ENCODE results near the gene FNDC10. TPM values are rescaled to one million over a fixed set of nuclear protein-coding genes. Genes with fewer than 3 reads are reported as not detected.

Gene FNDC10
- total and polyA plus RNA-seq, 8 donors = 0.28 to 2.4 (median 1.1) TPM

DNA sequence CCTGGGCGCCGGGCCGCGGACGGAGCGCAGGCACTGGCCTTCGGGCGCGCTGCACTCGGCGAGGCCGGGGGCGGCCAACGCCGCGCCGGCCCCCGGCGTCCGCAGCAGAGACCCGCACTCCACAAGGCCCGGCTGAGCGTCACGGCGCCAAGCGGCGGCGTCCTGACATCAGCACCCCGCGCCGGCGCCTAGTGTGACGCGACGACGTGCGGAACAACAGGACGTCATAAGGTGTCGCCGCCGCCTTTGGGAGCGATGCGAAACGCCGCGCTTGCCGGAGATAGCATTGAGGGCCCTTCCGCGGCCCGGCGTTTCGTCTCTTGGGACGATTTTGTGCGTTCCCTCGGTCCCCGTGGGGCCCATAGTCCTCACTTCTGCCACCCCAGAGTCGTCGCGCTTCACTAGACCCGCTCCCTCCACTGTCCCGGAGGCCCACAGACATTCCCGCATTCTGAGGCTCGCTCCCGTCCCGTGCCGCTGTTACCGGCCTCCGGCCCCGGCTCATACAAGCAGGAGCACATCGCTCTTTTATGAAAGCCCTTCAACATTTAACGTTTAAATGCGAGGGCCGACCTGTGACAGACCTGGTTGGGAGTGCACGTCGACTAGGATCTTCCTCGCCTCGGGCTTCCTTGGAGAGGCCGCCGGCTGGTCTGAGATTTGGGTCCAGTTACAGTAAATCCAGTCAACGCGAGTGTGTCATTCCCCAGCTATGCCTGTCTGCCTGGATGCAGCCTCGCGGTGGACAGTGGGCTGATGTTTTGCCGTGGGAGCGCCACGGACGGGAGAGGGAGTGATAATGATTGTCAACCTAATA, 25.0 kb downstream of the FNDC10 start, which contains the start of gene SSU72:
Gene SSU72 (minus strand): TSS at position 143 of the 817 bp plus-strand sequence. CDS start 306 bp downstream, outside the sequence.
- ATAC-seq = peak; percentile 88 to 95 (median 92)
- FAIRE-seq = no peak
- Histone ChIP-seq H3K4me1 (peaks cover 0 to 19% (median 0%) of the 10 kb centered on the region in 3 donors), H3K27ac (peak within 1 kb of the TSS; percentile 93 to 99 (median 97)), H3K4me3 (peak within 1 kb of the TSS; percentile 43 to 100 (median 100)), H3K9me3 (no peaks in the 10 kb centered on the region), H3K27me3 (no peaks in the 10 kb centered on the region), H3K36me3 (no peaks in the 10 kb centered on the region)
- TF ChIP-seq, protein P1, sequence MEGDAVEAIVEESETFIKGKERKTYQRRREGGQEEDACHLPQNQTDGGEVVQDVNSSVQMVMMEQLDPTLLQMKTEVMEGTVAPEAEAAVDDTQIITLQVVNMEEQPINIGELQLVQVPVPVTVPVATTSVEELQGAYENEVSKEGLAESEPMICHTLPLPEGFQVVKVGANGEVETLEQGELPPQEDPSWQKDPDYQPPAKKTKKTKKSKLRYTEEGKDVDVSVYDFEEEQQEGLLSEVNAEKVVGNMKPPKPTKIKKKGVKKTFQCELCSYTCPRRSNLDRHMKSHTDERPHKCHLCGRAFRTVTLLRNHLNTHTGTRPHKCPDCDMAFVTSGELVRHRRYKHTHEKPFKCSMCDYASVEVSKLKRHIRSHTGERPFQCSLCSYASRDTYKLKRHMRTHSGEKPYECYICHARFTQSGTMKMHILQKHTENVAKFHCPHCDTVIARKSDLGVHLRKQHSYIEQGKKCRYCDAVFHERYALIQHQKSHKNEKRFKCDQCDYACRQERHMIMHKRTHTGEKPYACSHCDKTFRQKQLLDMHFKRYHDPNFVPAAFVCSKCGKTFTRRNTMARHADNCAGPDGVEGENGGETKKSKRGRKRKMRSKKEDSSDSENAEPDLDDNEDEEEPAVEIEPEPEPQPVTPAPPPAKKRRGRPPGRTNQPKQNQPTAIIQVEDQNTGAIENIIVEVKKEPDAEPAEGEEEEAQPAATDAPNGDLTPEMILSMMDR (IDR thresholded peaks at IDR 0.05) = no peak
- 0 to 1% methylated on average over 79 to 87 of the region's 87 CpGs for WGBS, 2 donors
- DNase-seq = peak; percentile 86 to 97 (median 90)
- intact Hi-C loops (cut with DNase I) = no loop called here

DNA sequence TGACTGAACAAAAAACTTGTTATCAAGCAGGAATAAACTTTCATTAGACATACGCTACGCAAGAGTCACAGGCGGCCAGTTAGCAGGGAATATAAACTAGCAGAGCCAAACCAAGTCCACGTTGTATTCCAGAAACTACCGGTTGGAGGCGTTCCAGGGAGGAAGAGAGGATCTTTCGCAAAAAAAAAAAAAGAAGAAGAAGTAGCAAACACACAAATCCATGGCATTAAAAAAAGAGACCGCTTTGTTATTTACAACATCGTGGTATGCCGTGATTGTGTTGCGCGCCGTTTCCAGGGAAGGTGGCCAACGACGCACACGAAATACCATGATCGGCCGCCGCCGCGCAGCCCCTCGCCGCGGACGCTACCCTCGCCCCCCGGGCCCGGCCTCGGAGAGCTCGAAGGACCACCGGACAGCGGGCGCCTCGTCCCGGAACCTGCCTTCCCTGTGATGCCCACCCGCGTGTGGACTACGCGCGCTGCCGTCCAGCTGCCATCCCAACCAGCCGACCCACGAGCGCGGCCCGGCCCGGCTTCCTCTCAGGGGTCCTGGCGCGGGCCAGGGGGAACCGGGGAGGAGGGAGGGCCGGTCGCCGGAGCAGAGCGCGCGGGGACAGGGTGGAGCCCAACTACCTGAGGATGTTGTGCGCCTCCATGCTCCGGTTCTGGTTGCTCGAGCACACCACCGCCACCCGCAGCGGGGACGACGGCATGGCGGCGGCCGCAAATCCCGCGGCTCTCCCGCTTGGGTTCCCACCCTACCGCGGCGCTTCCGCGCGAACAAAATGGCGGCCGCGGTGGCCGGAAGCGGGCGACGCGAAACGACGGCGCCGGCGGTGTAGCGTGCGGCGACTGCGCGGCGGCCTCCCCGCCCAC, 25.9 kb downstream of the FNDC10 start:
- TF ChIP-seq, protein P1 (IDR thresholded peaks at IDR 0.05) = no peak
- H3K27me3 ChIP-seq = no peaks in the 10 kb centered on the region
- peaks cover 0 to 22% (median 0%) of the 10 kb centered on the region in 3 donors for H3K4me1 ChIP-seq
- FAIRE-seq (no peak), DNase-seq (peak in 5 of 6 donors; percentile 44 to 84 (median 48)), ATAC-seq (peak; percentile 67 to 83 (median 73))
- 0 to 1% methylated on average over 56 to 96 of the region's 96 CpGs for WGBS, 2 donors
- peak overlapping the region; percentile 93 to 99 (median 97) for H3K27ac ChIP-seq
- no peaks in the 10 kb centered on the region for H3K9me3 ChIP-seq
- H3K36me3 ChIP-seq = no peaks in the 10 kb centered on the region
- H3K4me3 ChIP-seq = peak overlapping the region; percentile 43 to 100 (median 100)
- intact Hi-C loops (cut with DNase I) = no loop called here

DNA sequence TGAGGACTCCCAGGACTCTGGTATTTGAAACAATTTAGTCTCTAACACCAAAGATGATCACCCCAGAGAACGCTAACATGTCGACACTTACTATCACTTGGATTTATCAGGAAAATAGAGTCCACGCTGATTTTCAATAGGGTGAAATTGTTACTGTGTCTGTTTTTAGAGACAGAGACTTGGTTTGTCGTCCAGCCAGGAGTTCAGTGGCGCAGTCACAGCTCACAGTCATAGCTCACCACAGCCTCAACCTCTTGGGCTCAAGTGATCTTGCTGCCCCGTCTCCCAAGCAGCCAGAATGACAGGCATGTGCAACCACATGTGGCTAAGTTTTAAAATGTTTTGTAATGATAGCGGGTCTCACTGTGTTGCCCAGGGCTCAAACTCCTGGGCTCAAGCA, 30.6 kb downstream of the FNDC10 start:
- intact Hi-C loops (cut with DNase I) = no loop called here
- no peak overlapping the region for H3K4me3 ChIP-seq
- ATAC-seq (no peak), DNase-seq (no peak), FAIRE-seq (no peak)
- TF ChIP-seq, protein P1 (IDR thresholded peaks at IDR 0.05) = no peak
- 80 to 88% methylated on average over 7 of the region's 7 CpGs for WGBS, 2 donors
- no peaks in the 10 kb centered on the region for H3K9me3 ChIP-seq
- no peaks in the 10 kb centered on the region for H3K27me3 ChIP-seq
- peaks cover 0 to 5% (median under 1%) of the 10 kb centered on the region in 3 donors for H3K36me3 ChIP-seq
- peaks cover 0 to 16% (median 0%) of the 10 kb centered on the region in 3 donors for H3K4me1 ChIP-seq
- H3K27ac ChIP-seq = no peak overlapping the region

DNA sequence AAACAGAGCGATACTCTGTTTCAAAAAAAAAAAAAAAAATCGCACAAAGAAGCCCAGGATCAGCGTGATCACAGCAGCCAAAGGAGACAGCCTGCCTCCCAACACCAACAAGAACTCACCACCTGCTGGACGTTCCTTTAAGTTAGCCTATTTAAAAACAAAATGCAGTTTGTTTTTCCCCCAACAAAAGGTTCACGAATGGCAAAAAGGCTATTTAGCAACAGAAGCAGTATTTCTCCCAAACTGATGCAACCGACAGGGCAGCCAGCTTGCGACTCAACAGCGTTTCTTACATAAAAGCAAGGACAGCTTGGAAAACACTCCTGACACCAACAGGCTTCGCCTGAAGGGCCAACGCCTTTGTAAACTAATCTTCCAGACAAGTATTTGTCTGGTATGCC, 32.0 kb downstream of the FNDC10 start:
- Histone ChIP-seq H3K4me3 (no peak overlapping the region), H3K4me1 (peaks cover 0 to 9% (median 0%) of the 10 kb centered on the region in 3 donors), H3K9me3 (no peaks in the 10 kb centered on the region), H3K36me3 (peaks cover 0 to 15% (median 10%) of the 10 kb centered on the region in 3 donors), H3K27ac (no peak overlapping the region), H3K27me3 (no peaks in the 10 kb centered on the region)
- no peak for DNase-seq
- TF ChIP-seq, protein P1 (IDR thresholded peaks at IDR 0.05) = no peak
- no peak for FAIRE-seq
- 76% methylated on average over 10 of the region's 10 CpGs for whole genome bisulfite sequencing, 2 donors
- intact Hi-C loops (cut with DNase I) = no loop called here
- ATAC-seq = no peak

Data from pancreas (tissue), 10 donors.